Dedifferentiated amniotic fluid mesenchymal stem cell (primary cell): Measurements from ENCODE around the gene RERG.

Source experiments
- DNase-seq: peaks from one replicate; pipeline ENCODE4 v3.0.0-alpha.2; 2016; ENCODE audit errors: extremely low spot score

RERG gene

GRCh38 chr12:15218794-15219193, 2.4 kb downstream of the RERG start:
- no peak for DNase-seq

GRCh38 chr12:15216036-15216889, 5.0 kb downstream of the RERG start:
- DNase-seq, result no peak

DNA sequence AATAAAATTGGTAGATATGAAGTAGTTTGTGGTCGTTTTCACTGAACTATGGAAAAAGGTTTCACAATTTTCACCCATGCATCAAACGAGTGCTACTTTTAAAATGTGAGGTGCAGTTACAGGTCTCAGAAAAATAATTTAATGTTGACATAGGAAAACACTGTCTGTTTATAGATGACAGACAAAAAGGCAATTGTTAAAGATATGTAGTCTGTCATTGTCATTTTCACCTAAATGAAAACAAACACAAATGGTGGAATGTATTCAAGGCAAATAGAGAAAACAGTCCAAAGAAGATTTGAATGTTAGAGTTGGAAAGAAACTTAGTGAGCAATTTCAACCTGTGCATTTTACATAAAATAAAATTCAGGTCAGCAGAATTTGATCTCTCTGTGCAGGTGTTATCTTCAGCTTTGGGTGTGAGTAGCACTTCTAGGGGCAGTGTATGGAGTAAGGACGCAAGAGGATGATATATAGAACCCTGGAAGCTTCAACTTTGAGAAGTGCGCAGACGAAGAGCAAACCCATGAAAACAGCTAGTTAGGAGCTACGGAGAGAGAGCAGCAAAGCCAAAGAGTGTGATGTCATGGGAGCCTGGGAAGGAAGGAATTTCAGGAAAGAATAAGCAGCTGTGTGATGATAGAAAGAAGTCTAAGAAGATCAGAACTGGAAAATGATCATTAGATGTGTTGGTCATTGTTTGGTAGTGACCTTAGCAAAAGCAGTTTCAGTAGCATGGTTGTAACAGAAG, 6.2 kb downstream of the RERG start:
- no peak for DNase-seq

DNA sequence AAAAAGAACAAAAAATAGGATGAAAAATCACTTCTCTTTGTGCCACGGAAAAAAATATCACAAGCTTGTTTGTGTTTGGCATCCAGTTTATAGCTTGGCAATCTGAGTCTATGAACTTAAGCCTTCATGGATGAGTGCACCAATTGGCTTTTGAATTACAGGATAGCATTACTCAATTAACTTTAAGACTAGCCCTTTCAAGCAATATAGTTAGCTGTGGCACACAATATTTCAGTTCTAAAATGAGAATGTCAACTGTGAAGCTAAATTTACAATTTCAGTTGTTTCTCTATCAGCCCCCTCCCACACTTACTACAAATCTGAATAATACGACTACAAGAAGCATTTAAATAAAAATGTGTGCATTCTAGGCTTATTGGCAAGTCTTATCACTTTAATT, 8.3 kb downstream of the RERG start:
- no peak for DNase-seq

DNA sequence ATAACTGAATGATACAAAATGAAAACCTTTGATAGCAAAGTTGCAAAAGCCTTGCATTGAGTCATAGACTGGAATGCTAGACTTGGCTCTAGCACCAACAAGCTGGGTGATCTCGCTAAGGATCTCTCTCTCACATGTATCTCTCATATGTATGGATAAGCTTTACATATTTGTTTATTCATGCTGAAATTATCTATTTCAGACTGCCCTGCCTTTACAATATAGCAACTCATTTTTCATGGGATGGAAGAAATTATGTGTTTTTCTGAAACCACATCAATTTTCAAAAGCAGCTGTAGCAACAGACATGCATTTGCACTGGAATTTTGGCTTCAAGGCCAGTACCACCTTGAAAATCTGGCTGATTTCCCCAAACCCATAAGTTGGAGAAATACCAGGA, 11.4 kb downstream of the RERG start:
- DNase-seq, result peak; percentile 60

GRCh38 chr12:15208871-15209656, 12.2 kb downstream of the RERG start:
- DNase-seq, result no peak

- DNase-seq, result no peak
Observed at GRCh38 chr12:15208140-15208539, 13.1 kb downstream of the RERG start.

- no peak for DNase-seq
Observed at GRCh38 chr12:15206831-15207389, 14.3 kb downstream of the RERG start.

DNA sequence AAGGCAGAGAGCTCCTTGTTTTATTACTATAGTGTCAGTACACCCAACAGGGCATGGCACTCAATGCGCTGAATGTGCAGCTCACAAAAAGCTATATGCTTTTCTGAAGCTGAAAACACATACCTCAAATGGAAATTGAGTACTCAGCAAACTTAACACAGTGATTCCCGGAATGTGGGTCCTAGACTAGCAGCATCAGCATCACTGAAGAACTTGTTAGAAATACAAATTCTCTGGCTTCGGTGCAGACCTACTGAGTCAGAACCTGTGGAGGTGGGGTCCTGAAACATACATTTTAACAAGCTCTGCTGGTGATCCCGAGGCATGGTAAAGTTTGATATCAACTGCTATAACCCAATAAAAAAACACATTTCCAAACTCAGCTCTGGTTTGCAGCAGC, 14.9 kb downstream of the RERG start:
- no peak for DNase-seq

- no peak for DNase-seq
Observed at GRCh38 chr12:15205341-15206010, 15.7 kb downstream of the RERG start.

- no peak for DNase-seq
Observed at GRCh38 chr12:15201456-15201855, 19.8 kb downstream of the RERG start.

GRCh38 chr12:15201056-15201455, 20.2 kb downstream of the RERG start:
- DNase-seq, result no peak

DNA sequence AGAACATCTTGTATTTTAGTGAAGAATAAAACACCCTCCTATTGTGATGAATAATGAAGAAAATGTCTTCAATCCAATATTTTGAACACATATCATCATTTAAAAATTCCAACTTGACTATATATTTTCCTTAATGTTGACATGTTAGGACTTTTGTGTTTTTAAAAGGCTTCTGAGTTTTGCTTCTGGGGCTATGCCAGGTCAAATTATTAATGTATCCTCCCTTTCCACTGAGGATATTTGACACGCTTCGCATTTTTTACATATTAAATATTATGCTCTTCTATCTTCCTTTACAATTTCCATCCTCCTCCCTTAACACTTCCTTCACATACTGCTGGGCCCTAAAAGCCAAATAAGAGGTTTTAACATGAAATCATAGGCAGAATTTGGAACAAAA, 20.6 kb downstream of the RERG start:
- no peak for DNase-seq

- DNase-seq, result no peak
Observed at GRCh38 chr12:15199930-15200329, 21.3 kb downstream of the RERG start.

DNA sequence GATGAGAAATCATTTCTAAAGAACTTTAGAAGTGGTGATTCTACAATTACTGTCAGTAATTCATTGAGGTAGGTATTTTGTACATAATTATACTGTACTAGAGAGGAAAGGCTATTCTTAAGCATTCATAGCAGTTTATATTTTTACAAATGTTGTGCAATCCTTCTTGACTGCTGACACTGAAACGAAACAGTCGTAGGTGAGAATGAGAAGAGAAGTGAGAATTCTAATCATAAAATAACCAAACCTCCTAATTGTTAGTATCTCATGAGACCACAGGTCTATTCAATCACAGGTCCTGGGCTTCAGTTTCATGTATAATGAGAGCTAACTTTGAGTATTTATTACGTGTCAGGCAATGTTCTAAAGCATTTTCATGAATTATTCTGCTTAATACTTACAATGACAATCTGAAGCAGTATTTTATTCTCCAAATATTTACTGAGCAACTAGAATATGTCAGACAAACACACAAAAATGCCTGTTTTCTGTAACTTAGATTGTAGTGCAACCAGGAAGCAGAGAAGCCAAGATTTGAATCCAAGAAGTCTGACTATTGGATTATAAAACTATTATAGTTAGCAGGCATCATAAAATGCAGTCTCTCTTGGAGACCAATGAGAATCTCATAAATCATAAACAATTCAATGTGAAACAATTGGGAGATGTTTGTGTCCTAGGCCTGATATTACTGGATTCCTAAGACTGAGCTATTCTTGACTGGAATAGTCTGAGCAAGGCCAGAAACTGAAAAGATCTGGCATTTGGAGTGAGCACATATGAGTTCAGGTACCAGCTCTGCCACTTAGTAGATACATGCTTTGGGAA, 24.3 kb downstream of the RERG start:
- DNase-seq, result no peak

GRCh38 chr12:15196221-15196620, 25.0 kb downstream of the RERG start:
- DNase-seq, result no peak

- no peak for DNase-seq
Observed at GRCh38 chr12:15194456-15195368, 26.5 kb downstream of the RERG start.

- DNase-seq, result no peak
Observed at GRCh38 chr12:15193946-15194345, 27.3 kb downstream of the RERG start.

GRCh38 chr12:15192720-15193119, 28.5 kb downstream of the RERG start:
- no peak for DNase-seq

DNA sequence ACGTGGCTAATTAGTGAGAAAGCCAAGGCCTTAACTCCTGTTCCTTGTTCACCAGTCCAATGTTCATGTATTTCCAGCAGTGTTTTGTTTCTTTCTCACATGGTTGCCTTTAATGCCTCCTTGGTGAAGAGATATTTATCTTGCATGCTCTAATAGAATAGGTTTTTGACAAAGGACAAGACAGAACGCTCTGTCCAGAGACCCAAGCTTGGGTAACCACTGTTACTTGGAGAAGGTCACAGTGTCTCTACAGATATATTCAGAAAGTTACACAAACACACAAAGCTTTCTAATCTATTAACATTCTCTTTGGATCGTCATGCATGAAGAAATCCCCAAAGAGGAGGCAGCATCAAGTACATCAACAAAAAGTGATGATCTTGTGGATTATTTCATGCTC, 33.1 kb downstream of the RERG start:
- DNase-seq, result no peak
